Panc1 (cell line): ENCODE measurements around the gene PPP1R1C. TPM values are rescaled to one million over a fixed set of nuclear protein-coding genes. Genes with fewer than 3 reads are reported as not detected.

Experiments used
- ATAC-seq: fragments of 200-7000 bp; cut with Tn5 transposase; 2 replicates; pipeline ENCODE4 v1.9.1; 2020; ENCODE audit warnings: mild to moderate bottlenecking, moderate library complexity
- BruUV-seq: library from RNA; stranded (reverse); fragments of 400-500 nt; replicated peaks from 2 replicates; lab custom pipeline; 2021; lab: Mats Ljungman, UMichigan
- CTCF ChIA-PET: fragments of 300-600 bp; sonication (Branson Sonifier 250); formaldehyde crosslinking; loops from one replicate; lab custom pipeline; 2022; ENCODE audit warnings: antibody characterized with exemption; lab: Charles Lee
- POLR2A ChIA-PET: fragments of 300-600 bp; sonication (Branson Sonifier 250); formaldehyde crosslinking; loops from one replicate; lab custom pipeline; 2022; ENCODE audit warnings: antibody characterized with exemption; lab: Charles Lee
- DNase-seq: peaks from one replicate; pipeline ENCODE4 v3.0.0-alpha.2; 2010; ENCODE audit warnings: low read depth, low spot score
- H3K27ac ChIP-seq: 2 replicates; pipeline ENCODE4 v1.5.1; 2011; ENCODE audit warnings: mild to moderate bottlenecking, low read length, inconsistent platforms
- H3K27me3 ChIP-seq: fragments of 200-500 bp; sonication (Bioruptor generic); 2 replicates; pipeline ENCODE4 v1.6.0; 2014; ENCODE audit warnings: low read length, inconsistent platforms; ENCODE audit not compliant: control insufficient read depth, insufficient read depth
- H3K36me3 ChIP-seq: fragments of 200-500 bp; sonication (Bioruptor generic); 2 replicates; pipeline ENCODE4 v1.5.1; 2014; ENCODE audit warnings: inconsistent platforms, mild to moderate bottlenecking, low read length, moderate library complexity; ENCODE audit not compliant: control insufficient read depth, insufficient read depth
- H3K4me1 ChIP-seq: 2 replicates; pipeline ENCODE4 v1.5.1; 2011; ENCODE audit warnings: inconsistent platforms, mild to moderate bottlenecking, low read length, moderate library complexity; ENCODE audit not compliant: control insufficient read depth, insufficient read depth
- H3K4me3 ChIP-seq, 2 experiments: 2 replicates each; pipeline ENCODE4 v1.5.1; 2011 to 2012; ENCODE audit warnings: low read depth in 2 of 2, low read length in 2 of 2, mild to moderate bottlenecking in 2 of 2, inconsistent platforms in 1 of 2, moderate library complexity in 1 of 2
- H3K9me3 ChIP-seq: fragments of 200-500 bp; sonication (Bioruptor generic); 2 replicates; pipeline ENCODE4 v1.5.1; 2014; ENCODE audit warnings: low read depth, mild to moderate bottlenecking, inconsistent platforms, low read length, moderate library complexity; ENCODE audit not compliant: control insufficient read depth, insufficient read depth
- CTCF ChIP-seq: fragments of 450-650 bp; IDR thresholded peaks from 2 replicates; pipeline ENCODE4 v1.5.1; 2017; ENCODE audit warnings: mild to moderate bottlenecking
- POLR2AphosphoS5 ChIP-seq: IDR thresholded peaks from 2 replicates; pipeline ENCODE4 v1.6.1; 2012; ENCODE audit warnings: mild to moderate bottlenecking, low read depth, low read length, moderate library complexity
- REST ChIP-seq, 2 experiments: IDR thresholded peaks; 2 replicates each; pipeline ENCODE4 v1.6.1; 2011 to 2012; ENCODE audit warnings: low read depth in 2 of 2, control low read depth in 1 of 2, low read length in 1 of 2, mild to moderate bottlenecking in 1 of 2, moderate library complexity in 1 of 2; ENCODE audit not compliant: insufficient read depth in 1 of 2
- SIN3A ChIP-seq: IDR thresholded peaks from 2 replicates; pipeline ENCODE4 v1.6.1; 2012; ENCODE audit warnings: low read depth, mild to moderate bottlenecking, low read length, moderate library complexity, borderline replicate concordance; ENCODE audit not compliant: insufficient read depth
- TCF7L2 ChIP-seq: IDR thresholded peaks from 2 replicates; pipeline ENCODE4 v1.6.1; 2011; ENCODE audit warnings: mild to moderate bottlenecking, low read depth, low read length, inconsistent platforms
- in situ Hi-C: cut with HindIII; loops from 2 replicates; pipeline ENCODE4 v1.10.0; 2016; ENCODE audit warnings: low sequenced_read_pairs, low pct_unique_long_range_greater_than_20kb
- intact Hi-C: fragments of 100-400 bp; cut with micrococcal nuclease; formaldehyde crosslinking; loops from one replicate; pipeline ENCODE4 v1.10.0; 2022; ENCODE audit not compliant: unreplicated experiment
- total RNA-seq: library from RNA; stranded (reverse); gene quantifications from one replicate; pipeline ENCODE4 v1.2.1, GENCODE V29; 2021; ENCODE audit not compliant: unreplicated experiment

Gene PPP1R1C
- total RNA-seq, 1 experiment from 2014 or later = 2.6 TPM

GRCh38 chr2:182057002-182057401, 71.3 kb downstream of the PPP1R1C start:
- Histone ChIP-seq H3K4me3 (no peak overlapping the region), H3K27me3 (no peaks in the 10 kb centered on the region), H3K4me1 (no peaks in the 10 kb centered on the region), H3K27ac (no peak overlapping the region), H3K9me3 (no peaks in the 10 kb centered on the region), H3K36me3 (no peaks in the 10 kb centered on the region)
- intact Hi-C loops (no loop called here), in situ Hi-C loops (no loop called here)
- DNase-seq (no peak), ATAC-seq (no peak)
- no peak for TF ChIP-seq REST (IDR thresholded peaks at IDR 0.05; ENCODE audit: insufficient read depth in 1 of 2, low read depth in 2 of 2, low read length in 1 of 2)
- TF ChIP-seq POLR2AphosphoS5 = no peak
- no peak for TF ChIP-seq SIN3A
- no peak for TF ChIP-seq CTCF
- no peak for TF ChIP-seq TCF7L2
- BruUV-seq = no TSS peak
- POLR2A ChIA-PET = no interaction called here
- CTCF ChIA-PET = no interaction called here

GRCh38 chr2:182058056-182058455, 72.4 kb downstream of the PPP1R1C start:
- no peak for DNase-seq
- CTCF ChIA-PET = no interaction called here
- no TSS peak for BruUV-seq
- H3K4me3 ChIP-seq = no peak overlapping the region
- POLR2A ChIA-PET = no interaction called here
- no peak for ATAC-seq
- TF ChIP-seq POLR2AphosphoS5 (no peak), REST (IDR thresholded peaks at IDR 0.05; ENCODE audit: insufficient read depth in 1 of 2, low read depth in 2 of 2, low read length in 1 of 2) (no peak), TCF7L2 (no peak), SIN3A (no peak), CTCF (no peak)
- H3K9me3 ChIP-seq = no peaks in the 10 kb centered on the region
- no peaks in the 10 kb centered on the region for H3K4me1 ChIP-seq
- intact Hi-C loops = no loop called here
- H3K27me3 ChIP-seq = no peaks in the 10 kb centered on the region
- no peaks in the 10 kb centered on the region for H3K36me3 ChIP-seq
- no peak overlapping the region for H3K27ac ChIP-seq
- in situ Hi-C loops = no loop called here
